ENCODE measurements around the gene BCDIN3D.

The BCDIN3D gene

GRCh38 chr12:49806877-49807276 is 36.0 kb downstream of the BCDIN3D start:
- Histone ChIP-seq H3K4me3 (ENCODE audit: low read depth, low read length, poor library complexity, severe bottlenecking) (no peak overlapping the region), H2AFZ (ENCODE audit: low read length) (no peak overlapping the region), H3K27ac (ENCODE audit: low read depth, low read length, poor library complexity, severe bottlenecking) (no peak overlapping the region), H3K9me3 (ENCODE audit: low read length) (no peaks in the 10 kb centered on the region), H3K9me2 (ENCODE audit: low read depth, low read length) (no peaks in the 10 kb centered on the region), H3K4me1 (ENCODE audit: insufficient read depth, low read length, severe bottlenecking) (peaks cover 15% of the 10 kb centered on the region), H3F3A (ENCODE audit: insufficient read depth, low read length) (no peaks in the 10 kb centered on the region), H3K79me2 (ENCODE audit: insufficient read depth, low read length) (no peaks in the 10 kb centered on the region), H3K27me3 (ENCODE audit: insufficient read depth, low read length) (no peaks in the 10 kb centered on the region), H3K4me2 (ENCODE audit: low read length) (no peak overlapping the region), H4K20me1 (ENCODE audit: insufficient read depth, low read length) (no peaks in the 10 kb centered on the region), H3K36me3 (ENCODE audit: insufficient read depth, low read length) (no peaks in the 10 kb centered on the region), H3K9ac (ENCODE audit: low read length) (no peak overlapping the region)
- no peak for TF ChIP-seq EZH2 (IDR thresholded peaks at IDR 0.05; ENCODE audit: borderline replicate concordance, low read length)
- TF ChIP-seq, protein P1, sequence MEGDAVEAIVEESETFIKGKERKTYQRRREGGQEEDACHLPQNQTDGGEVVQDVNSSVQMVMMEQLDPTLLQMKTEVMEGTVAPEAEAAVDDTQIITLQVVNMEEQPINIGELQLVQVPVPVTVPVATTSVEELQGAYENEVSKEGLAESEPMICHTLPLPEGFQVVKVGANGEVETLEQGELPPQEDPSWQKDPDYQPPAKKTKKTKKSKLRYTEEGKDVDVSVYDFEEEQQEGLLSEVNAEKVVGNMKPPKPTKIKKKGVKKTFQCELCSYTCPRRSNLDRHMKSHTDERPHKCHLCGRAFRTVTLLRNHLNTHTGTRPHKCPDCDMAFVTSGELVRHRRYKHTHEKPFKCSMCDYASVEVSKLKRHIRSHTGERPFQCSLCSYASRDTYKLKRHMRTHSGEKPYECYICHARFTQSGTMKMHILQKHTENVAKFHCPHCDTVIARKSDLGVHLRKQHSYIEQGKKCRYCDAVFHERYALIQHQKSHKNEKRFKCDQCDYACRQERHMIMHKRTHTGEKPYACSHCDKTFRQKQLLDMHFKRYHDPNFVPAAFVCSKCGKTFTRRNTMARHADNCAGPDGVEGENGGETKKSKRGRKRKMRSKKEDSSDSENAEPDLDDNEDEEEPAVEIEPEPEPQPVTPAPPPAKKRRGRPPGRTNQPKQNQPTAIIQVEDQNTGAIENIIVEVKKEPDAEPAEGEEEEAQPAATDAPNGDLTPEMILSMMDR (IDR thresholded peaks at IDR 0.05; ENCODE audit: low read length): no peak

DNA sequence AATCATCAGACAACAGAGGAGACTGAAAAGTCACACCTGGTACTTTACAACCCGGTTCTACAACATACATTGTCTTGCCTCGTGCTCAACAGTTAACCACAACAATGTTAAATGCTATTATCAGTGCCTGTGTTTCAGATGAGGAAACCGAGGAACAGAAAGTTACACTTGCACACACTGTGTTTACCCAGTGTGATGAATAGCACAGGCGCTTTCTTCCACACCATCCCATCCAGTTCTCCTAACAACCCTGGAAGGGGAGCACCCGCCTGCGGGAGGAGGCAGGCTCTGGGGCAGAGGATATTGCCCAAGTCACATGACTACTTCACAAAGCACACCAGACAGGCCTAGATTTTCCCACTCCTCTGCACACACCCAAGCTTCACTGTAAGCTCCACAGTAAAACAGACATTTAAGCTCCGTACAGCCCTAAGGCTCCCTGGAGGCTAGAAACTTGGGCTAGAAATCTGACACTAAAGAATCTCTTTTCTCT is 36.5 kb downstream of the BCDIN3D start:
- no peak overlapping the region for H3K4me2 ChIP-seq (ENCODE audit: low read length)
- H3K79me2 ChIP-seq (ENCODE audit: insufficient read depth, low read length): no peaks in the 10 kb centered on the region
- no peaks in the 10 kb centered on the region for H3K27me3 ChIP-seq (ENCODE audit: insufficient read depth, low read length)
- no peaks in the 10 kb centered on the region for H3K9me2 ChIP-seq (ENCODE audit: low read depth, low read length)
- no peaks in the 10 kb centered on the region for H3K9me3 ChIP-seq (ENCODE audit: low read length)
- no peak overlapping the region for H3K9ac ChIP-seq (ENCODE audit: low read length)
- no peak overlapping the region for H3K27ac ChIP-seq (ENCODE audit: low read depth, low read length, poor library complexity, severe bottlenecking)
- H2AFZ ChIP-seq (ENCODE audit: low read length): no peak overlapping the region
- H4K20me1 ChIP-seq (ENCODE audit: insufficient read depth, low read length): no peaks in the 10 kb centered on the region
- H3F3A ChIP-seq (ENCODE audit: insufficient read depth, low read length): no peaks in the 10 kb centered on the region
- TF ChIP-seq, protein P1 (IDR thresholded peaks at IDR 0.05; ENCODE audit: low read length): no peak
- no peak for TF ChIP-seq EZH2 (IDR thresholded peaks at IDR 0.05; ENCODE audit: borderline replicate concordance, low read length)
- peaks cover 10% of the 10 kb centered on the region for H3K4me1 ChIP-seq (ENCODE audit: insufficient read depth, low read length, severe bottlenecking)
- no peak overlapping the region for H3K4me3 ChIP-seq (ENCODE audit: low read depth, low read length, poor library complexity, severe bottlenecking)
- no peaks in the 10 kb centered on the region for H3K36me3 ChIP-seq (ENCODE audit: insufficient read depth, low read length)

- Histone ChIP-seq H4K20me1 (ENCODE audit: insufficient read depth, low read length) (no peaks in the 10 kb centered on the region), H3K27ac (ENCODE audit: low read depth, low read length, poor library complexity, severe bottlenecking) (no peak overlapping the region), H3K9me3 (ENCODE audit: low read length) (no peaks in the 10 kb centered on the region), H3K27me3 (ENCODE audit: insufficient read depth, low read length) (no peaks in the 10 kb centered on the region), H3K9me2 (ENCODE audit: low read depth, low read length) (no peaks in the 10 kb centered on the region), H3K4me3 (ENCODE audit: low read depth, low read length, poor library complexity, severe bottlenecking) (no peak overlapping the region), H3K4me1 (ENCODE audit: insufficient read depth, low read length, severe bottlenecking) (peaks cover 3% of the 10 kb centered on the region), H3K79me2 (ENCODE audit: insufficient read depth, low read length) (no peaks in the 10 kb centered on the region), H3K4me2 (ENCODE audit: low read length) (no peak overlapping the region), H3K9ac (ENCODE audit: low read length) (no peak overlapping the region), H3F3A (ENCODE audit: insufficient read depth, low read length) (no peaks in the 10 kb centered on the region), H3K36me3 (ENCODE audit: insufficient read depth, low read length) (no peaks in the 10 kb centered on the region), H2AFZ (ENCODE audit: low read length) (no peak overlapping the region)
- TF ChIP-seq EZH2 (IDR thresholded peaks at IDR 0.05; ENCODE audit: borderline replicate concordance, low read length): no peak
- TF ChIP-seq, protein P1 (IDR thresholded peaks at IDR 0.05; ENCODE audit: low read length): no peak
These were observed 37.5 kb downstream of the BCDIN3D start for GRCh38 chr12:49805409-49805808.

All from OCI-LY1 (cell line).